ENCODE results near the gene ALG12. TPM values are rescaled to one million over a fixed set of nuclear protein-coding genes. Genes with fewer than 3 reads are reported as not detected.

The ALG12 gene
- total and polyA plus RNA-seq, 2 of the 4 experiments (the other 2 are of a cell fraction), result 7.2 to 10.9 TPM

- H3K14ac ChIP-seq (replicated peaks; ENCODE audit: low read depth, low read length), result no peak overlapping the region
- no peak overlapping the region for H2AFZ ChIP-seq (replicated peaks; ENCODE audit: low read length, poor library complexity)
- H3K9me3 ChIP-seq (ENCODE audit: control insufficient read depth, insufficient read depth, low read length), result no peaks in the 10 kb centered on the region
- H2AK9ac ChIP-seq (replicated peaks; ENCODE audit: low read depth, low read length, poor library complexity), result no peak overlapping the region
- in situ Hi-C loops (cut with MboI; ENCODE audit: low sequenced_read_pairs), result loop anchor here (25.0 kb wide), 1 partner anchor 91 kb away; no protein-coding TSS in a partner anchor
- H3K27me3 ChIP-seq (ENCODE audit: control insufficient read depth, insufficient read depth, low read length), result no peaks in the 10 kb centered on the region
- no peak overlapping the region for H4K5ac ChIP-seq (ENCODE audit: low read depth, low read length)
- peaks cover 4 to 28% of the 10 kb centered on the region in 2 experiments; a peak in 2 of 4 replicates for H3K79me1 ChIP-seq (ENCODE audit: low read depth in 1 of 2, low read length in 2 of 2)
- peaks cover 15% of the 10 kb centered on the region for H4K20me1 ChIP-seq (ENCODE audit: insufficient read depth, low read length)
- POLR2A ChIA-PET (ENCODE audit: unreplicated experiment), result no interaction called here
- H3K4me1 ChIP-seq (ENCODE audit: control insufficient read depth, insufficient read depth, low read length), result no peaks in the 10 kb centered on the region
- no peak overlapping the region for H2BK5ac ChIP-seq (ENCODE audit: low read depth, low read length, poor library complexity, severe bottlenecking)
- no peak overlapping the region for H4K8ac ChIP-seq (ENCODE audit: low read depth in 2 of 2, low read length in 2 of 2)
- no peak overlapping the region for H3K4ac ChIP-seq (ENCODE audit: low read depth, low read length)
- BruUV-seq (replicated peaks), result TSS peak; percentile 32
- 100% methylated on average over 4 of the region's 17 CpGs; no CpG with 5 or more reads in 1 of the 2 experiments for WGBS, 2 experiments (ENCODE audit: extremely low coverage in 2 of 2, insufficient read length in 1 of 2)
- H3K56ac ChIP-seq (ENCODE audit: extremely low read depth, insufficient read depth, low read length), result no peak overlapping the region
- TF ChIP-seq RFX5 (IDR thresholded peaks at IDR 0.05; ENCODE audit: low read depth, low read length), result no peak
- TF ChIP-seq USF2 (IDR thresholded peaks at IDR 0.05; ENCODE audit: low read depth, low read length), result no peak
- TF ChIP-seq CEBPB (IDR thresholded peaks at IDR 0.05; ENCODE audit: low read depth, low read length), result no peak
- TF ChIP-seq RCOR1 (IDR thresholded peaks at IDR 0.05; ENCODE audit: insufficient replicate concordance, low read length), result no peak
- no peak for TF ChIP-seq MAFK (IDR thresholded peaks at IDR 0.05; ENCODE audit: low read depth, low read length)
- no peak for TF ChIP-seq ELK1 (IDR thresholded peaks at IDR 0.05; ENCODE audit: borderline replicate concordance, low read depth, low read length)
- TF ChIP-seq FOS (IDR thresholded peaks at IDR 0.05; ENCODE audit: low read depth, low read length), result no peak
- no peak for TF ChIP-seq CHD1 (IDR thresholded peaks at IDR 0.05; ENCODE audit: low read depth, low read length)
- no peak for TF ChIP-seq NFE2L2 (IDR thresholded peaks at IDR 0.05; ENCODE audit: low read depth, low read length)
- TF ChIP-seq RAD21 (IDR thresholded peaks at IDR 0.05; ENCODE audit: low read length), result no peak
- no peak for TF ChIP-seq BHLHE40 (IDR thresholded peaks at IDR 0.05; ENCODE audit: low read depth, low read length)
- no peak overlapping the region for H3K18ac ChIP-seq (ENCODE audit: low read depth, low read length)
- no peak overlapping the region for H2BK120ac ChIP-seq (ENCODE audit: low read depth, low read length)
- H3K4me3 ChIP-seq (ENCODE audit: insufficient read depth, low read depth, low read length), result no peak overlapping the region
- H3K4me2 ChIP-seq (ENCODE audit: low read depth, low read length), result no peak overlapping the region
- dilution Hi-C loops (cut with HindIII; ENCODE audit: low sequenced_read_pairs, unreplicated experiment), result no loop called here
- no peak overlapping the region for H2BK20ac ChIP-seq (ENCODE audit: low read depth, low read length)
- H2BK15ac ChIP-seq (ENCODE audit: low read depth, low read length), result no peak overlapping the region
- DNase-seq, result no peak
- H3K23ac ChIP-seq (ENCODE audit: low read depth, low read length), result no peak overlapping the region
- no peak overlapping the region for H3K27ac ChIP-seq (ENCODE audit: insufficient read depth, low read length)
- CTCF ChIA-PET, result no interaction called here
- H3K36me3 ChIP-seq (ENCODE audit: control insufficient read depth, insufficient read depth, low read length), result peaks cover 40% of the 10 kb centered on the region
- intact Hi-C loops (cut with micrococcal nuclease), result no loop called here
- H3K9me1 ChIP-seq (ENCODE audit: insufficient read depth, low read length), result peaks cover 10% of the 10 kb centered on the region
- H4K91ac ChIP-seq (ENCODE audit: insufficient read depth, low read depth, low read length), result no peak overlapping the region
- no peak for ATAC-seq (ENCODE audit: low read depth)
- H3K9ac ChIP-seq (ENCODE audit: low read depth, low read length), result no peak overlapping the region
- H2AK5ac ChIP-seq (ENCODE audit: low read depth, low read length), result no peak overlapping the region
Measured at GRCh38 chr22:49903322-49904039, 14.8 kb downstream of the ALG12 start.

Measured in IMR-90 (cell line).